Sigmoid colon (tissue), 7 donors: ENCODE results near the gene PCK1. TPM values are rescaled to one million over a fixed set of nuclear protein-coding genes. Genes with fewer than 3 reads are reported as not detected.

Source experiments
- DNase-seq: peaks from one replicate; pipeline ENCODE4 v3.0.0-alpha.2; 2019
- H3K27ac ChIP-seq, 4 donors: fragments of 200-600 bp; sonication (generic); one replicate each; pipeline ENCODE4 v1.5.1; 2016 to 2019; ENCODE audit warnings: mild to moderate bottlenecking in 1 of 4
- H3K27me3 ChIP-seq, 3 donors: fragments of 200-600 bp; sonication (generic); one replicate each; pipeline ENCODE4 v1.5.1; 2019; ENCODE audit warnings: mild to moderate bottlenecking in 1 of 3
- H3K36me3 ChIP-seq, 4 donors: fragments of 200-600 bp; sonication (generic); one replicate each; pipeline ENCODE4 v1.5.1; 2016 to 2019
- H3K4me1 ChIP-seq, 4 donors: fragments of 200-600 bp; sonication (generic); one replicate each; pipeline ENCODE4 v1.5.1; 2017 to 2019
- H3K4me3 ChIP-seq, 4 donors: fragments of 200-600 bp; sonication (generic); one replicate each; pipeline ENCODE4 v1.5.1; 2017 to 2019; ENCODE audit warnings: mild to moderate bottlenecking in 2 of 4, moderate library complexity in 1 of 4
- H3K9me3 ChIP-seq, 4 donors: fragments of 200-600 bp in 3 of 4; sonication (generic) in 3 of 4; one replicate each; pipeline versions ENCODE4 v1.5.1 to v1.6.1; 2013 to 2019
- EP300 ChIP-seq, 4 donors: sonication (generic); formaldehyde crosslinking; IDR thresholded peaks; one replicate each; pipeline ENCODE4 v1.6.1; 2017; ENCODE audit warnings: antibody characterized with exemption in 4 of 4
- POLR2A ChIP-seq, 2 donors: fragments of 450-650 bp; IDR thresholded peaks; one replicate each; pipeline ENCODE4 v1.6.1; 2016; ENCODE audit warnings: antibody characterized with exemption in 2 of 2, mild to moderate bottlenecking in 2 of 2, moderate library complexity in 2 of 2
- POLR2AphosphoS5 ChIP-seq, 4 donors: sonication (generic); formaldehyde crosslinking; IDR thresholded peaks; one replicate each; pipeline ENCODE4 v1.6.1; 2017; ENCODE audit warnings: antibody characterized with exemption in 4 of 4
- WGBS, 2 donors: extraction: QIAGEN DNeasy Blood & Tissue Kit; methylation state at CpG; one replicate each; pipeline ENCODE4 v1.1.7; 2013; 5-methylcytosine and 5-hydroxymethylcytosine counted together
- intact Hi-C: fragments of 100-400 bp; cut with DNase I; formaldehyde crosslinking; loops from one replicate; pipeline ENCODE4 v1.15.1; 2023
- polyA plus RNA-seq, 3 donors: library from polyadenylated mRNA; stranded (reverse); fragments of 200-250 nt; gene quantifications; one replicate each; pipeline ENCODE4 v1.2.3, GENCODE V29; 2013
- total RNA-seq, 4 donors: library from RNA; depleted of rRNA; stranded (reverse); fragments of >200 nt; gene quantifications; one replicate each; pipeline ENCODE4 v1.1.0, GENCODE V29; 2016
- TF ChIP-seq, protein P1 (sequence below), 4 experiments: fragments of 450-650 bp in 3 of 4; fragments of 200-600 bp in 1 of 4; IDR thresholded peaks; one replicate each; pipeline ENCODE4 v1.5.1; 2016 to 2019; ENCODE audit warnings: antibody characterized with exemption in 4 of 4, mild to moderate bottlenecking in 3 of 4, moderate library complexity in 2 of 4
- donor health status: healthy with polysubstance abuse.
- donor health status: Bipolar disorder and iron deficiency.
- donor health status: healthy.

PCK1 gene
- total and polyA plus RNA-seq, 7 donors, result 0.33 to 334 (median 7.5) TPM

DNA sequence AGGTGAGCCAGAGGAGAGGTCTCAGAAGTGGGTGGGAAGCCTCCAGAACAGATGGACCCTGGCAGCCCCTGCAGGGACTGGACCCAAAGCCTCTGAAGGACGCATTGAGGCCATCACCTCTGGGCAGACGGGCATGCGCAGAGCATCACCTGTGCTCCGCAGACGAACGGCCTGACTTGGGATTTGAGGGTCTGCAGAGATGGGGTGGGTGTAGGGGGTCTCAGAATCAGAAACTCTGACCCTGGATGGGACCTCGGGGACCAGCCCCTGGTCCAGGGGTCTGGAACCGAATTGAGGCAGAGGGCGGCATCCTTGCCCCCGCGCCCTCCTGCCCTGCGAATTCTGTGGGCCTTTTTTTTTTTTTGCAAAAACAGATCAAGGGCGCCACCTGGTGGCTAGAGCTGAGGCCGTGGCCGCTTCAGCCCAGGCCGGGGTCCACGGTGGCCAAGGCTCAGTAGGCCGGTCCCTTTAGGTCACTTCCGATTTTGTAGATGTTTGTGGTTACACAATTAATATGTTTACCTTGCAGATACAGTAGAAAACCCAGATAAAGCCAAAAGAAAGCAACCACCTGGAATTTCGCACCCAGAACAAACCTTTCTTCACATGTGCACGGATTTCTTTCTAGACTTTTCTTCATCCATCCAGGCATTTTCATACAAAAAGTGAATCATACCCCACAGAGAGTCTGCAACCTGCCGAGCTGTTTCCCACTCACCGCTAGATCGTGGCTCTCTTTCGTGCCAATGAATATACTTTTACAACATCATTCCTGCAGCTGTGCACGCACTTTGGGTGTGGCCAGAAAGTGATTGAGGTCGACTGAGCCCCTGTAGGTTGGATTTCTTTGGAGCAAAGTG is 33.4 kb downstream of the PCK1 start:
- DNase-seq, result peak; percentile 74
- Histone ChIP-seq H3K4me1 (peaks cover 0 to 12% (median 8%) of the 10 kb centered on the region in 4 donors), H3K4me3 (no peak overlapping the region), H3K36me3 (no peaks in the 10 kb centered on the region), H3K27ac (no peak overlapping the region), H3K27me3 (peaks cover 0 to 7% (median 0%) of the 10 kb centered on the region in 3 donors), H3K9me3 (no peaks in the 10 kb centered on the region)
- intact Hi-C loops, result loop anchor here (10.0 kb wide), 1 partner anchor 240 kb away; the partner anchor contains the start of gene RAE1
- TF ChIP-seq POLR2AphosphoS5 (IDR thresholded peaks at IDR 0.05) (no peak), POLR2A (IDR thresholded peaks at IDR 0.05) (no peak)
- TF ChIP-seq, protein P1, sequence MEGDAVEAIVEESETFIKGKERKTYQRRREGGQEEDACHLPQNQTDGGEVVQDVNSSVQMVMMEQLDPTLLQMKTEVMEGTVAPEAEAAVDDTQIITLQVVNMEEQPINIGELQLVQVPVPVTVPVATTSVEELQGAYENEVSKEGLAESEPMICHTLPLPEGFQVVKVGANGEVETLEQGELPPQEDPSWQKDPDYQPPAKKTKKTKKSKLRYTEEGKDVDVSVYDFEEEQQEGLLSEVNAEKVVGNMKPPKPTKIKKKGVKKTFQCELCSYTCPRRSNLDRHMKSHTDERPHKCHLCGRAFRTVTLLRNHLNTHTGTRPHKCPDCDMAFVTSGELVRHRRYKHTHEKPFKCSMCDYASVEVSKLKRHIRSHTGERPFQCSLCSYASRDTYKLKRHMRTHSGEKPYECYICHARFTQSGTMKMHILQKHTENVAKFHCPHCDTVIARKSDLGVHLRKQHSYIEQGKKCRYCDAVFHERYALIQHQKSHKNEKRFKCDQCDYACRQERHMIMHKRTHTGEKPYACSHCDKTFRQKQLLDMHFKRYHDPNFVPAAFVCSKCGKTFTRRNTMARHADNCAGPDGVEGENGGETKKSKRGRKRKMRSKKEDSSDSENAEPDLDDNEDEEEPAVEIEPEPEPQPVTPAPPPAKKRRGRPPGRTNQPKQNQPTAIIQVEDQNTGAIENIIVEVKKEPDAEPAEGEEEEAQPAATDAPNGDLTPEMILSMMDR (IDR thresholded peaks at IDR 0.05), result peak; percentile 40 to 96 (median 72)
- 17 to 34% methylated on average over 27 of the region's 27 CpGs for WGBS, 2 donors

DNA sequence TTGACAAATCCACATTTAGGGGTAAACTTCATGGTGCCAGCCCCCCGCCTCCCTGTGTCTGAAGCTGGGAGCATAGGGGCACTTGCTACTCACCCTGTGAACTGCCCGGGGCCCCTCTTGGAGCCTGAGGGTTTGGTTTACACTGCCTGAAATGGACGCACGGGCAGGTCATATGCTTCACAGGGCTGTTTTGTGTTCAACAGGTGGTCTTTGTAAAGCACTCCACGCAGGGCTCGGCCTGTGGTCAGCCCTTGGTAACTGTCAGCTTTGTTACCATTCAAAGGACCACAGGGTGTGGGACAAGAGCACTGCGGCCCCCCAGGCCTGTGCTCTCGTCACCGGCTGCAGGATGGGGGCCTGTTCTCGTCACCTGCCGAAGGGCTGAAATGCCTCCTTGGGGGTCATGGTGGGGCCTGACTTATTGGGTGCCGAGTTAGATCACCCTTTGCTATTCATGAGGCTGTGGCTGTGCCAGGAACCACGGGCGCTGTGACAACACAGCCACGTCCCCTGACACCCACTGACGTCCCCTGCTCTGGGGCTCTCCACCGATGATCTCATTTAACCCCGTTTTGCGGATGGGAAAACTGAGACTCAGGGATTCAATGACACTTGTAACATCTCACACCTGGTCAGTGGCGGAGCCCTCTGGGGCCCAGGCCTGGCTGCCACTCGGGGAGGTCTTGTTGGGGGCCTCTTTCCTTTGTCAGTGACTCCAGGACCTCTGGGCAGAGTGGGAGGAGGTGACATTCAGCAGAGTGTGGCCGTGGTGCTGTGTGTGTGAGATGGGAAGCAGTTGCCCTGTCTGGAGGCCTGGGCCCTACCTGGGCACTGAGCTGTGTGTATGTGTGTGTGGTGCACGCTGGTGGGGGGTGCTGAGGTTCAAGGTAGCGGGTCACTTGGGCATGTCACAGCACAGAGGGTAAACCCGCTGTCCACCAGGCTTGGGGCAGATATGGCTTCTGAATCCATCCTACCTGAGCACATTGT is 34.4 kb downstream of the PCK1 start:
- peaks cover 0 to 12% (median 8%) of the 10 kb centered on the region in 4 donors for H3K4me1 ChIP-seq
- no peaks in the 10 kb centered on the region for H3K9me3 ChIP-seq
- peaks cover 0 to 7% (median 0%) of the 10 kb centered on the region in 3 donors for H3K27me3 ChIP-seq
- no peak overlapping the region for H3K4me3 ChIP-seq
- intact Hi-C loops, result loop anchor here (10.0 kb wide), 1 partner anchor 241 kb away; the partner anchor contains the start of gene RAE1
- TF ChIP-seq, protein P1 (IDR thresholded peaks at IDR 0.05), result no peak
- no peak for TF ChIP-seq POLR2AphosphoS5 (IDR thresholded peaks at IDR 0.05)
- TF ChIP-seq POLR2A (IDR thresholded peaks at IDR 0.05), result no peak
- no peak for TF ChIP-seq EP300 (IDR thresholded peaks at IDR 0.05)
- no peaks in the 10 kb centered on the region for H3K36me3 ChIP-seq
- no peak for DNase-seq
- no peak overlapping the region for H3K27ac ChIP-seq
- 83 to 87% methylated on average over 25 of the region's 25 CpGs for whole genome bisulfite sequencing, 2 donors

DNA sequence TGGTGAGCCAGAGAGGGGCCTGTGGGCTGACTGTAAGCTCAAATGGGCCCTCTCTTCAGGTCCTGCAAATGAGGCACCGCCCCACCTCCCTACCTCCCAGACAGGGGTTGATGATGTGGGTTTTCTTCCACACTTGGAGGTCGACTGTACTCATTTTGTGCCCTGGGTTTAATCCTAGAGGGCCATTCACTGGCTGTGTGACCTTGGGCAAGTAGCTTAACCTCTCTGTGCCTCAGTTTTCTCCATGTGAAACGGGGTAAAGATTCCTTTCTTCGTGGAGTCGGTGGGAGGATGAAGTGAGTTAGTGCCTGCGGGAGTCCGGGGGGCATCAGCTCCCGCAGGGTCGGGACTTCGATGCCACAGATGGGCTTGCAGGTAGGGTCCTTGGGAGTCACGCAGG is 35.4 kb downstream of the PCK1 start:
- intact Hi-C loops, result loop anchor here (10.0 kb wide), 1 partner anchor 242 kb away; the partner anchor contains the start of gene RAE1
- Histone ChIP-seq H3K27me3 (peaks cover 0 to 7% (median 0%) of the 10 kb centered on the region in 3 donors), H3K9me3 (no peaks in the 10 kb centered on the region), H3K4me3 (no peak overlapping the region), H3K4me1 (peaks cover 0 to 12% (median 8%) of the 10 kb centered on the region in 4 donors), H3K36me3 (no peaks in the 10 kb centered on the region), H3K27ac (no peak overlapping the region)
- WGBS, 2 donors, result 65 to 74% methylated on average over 11 of the region's 11 CpGs
- TF ChIP-seq POLR2AphosphoS5 (IDR thresholded peaks at IDR 0.05), result no peak
- no peak for TF ChIP-seq POLR2A (IDR thresholded peaks at IDR 0.05)
- TF ChIP-seq, protein P1 (IDR thresholded peaks at IDR 0.05), result no peak
- TF ChIP-seq EP300 (IDR thresholded peaks at IDR 0.05), result no peak
- DNase-seq, result no peak
